Measurements from ENCODE around the gene RDH13.

DNA sequence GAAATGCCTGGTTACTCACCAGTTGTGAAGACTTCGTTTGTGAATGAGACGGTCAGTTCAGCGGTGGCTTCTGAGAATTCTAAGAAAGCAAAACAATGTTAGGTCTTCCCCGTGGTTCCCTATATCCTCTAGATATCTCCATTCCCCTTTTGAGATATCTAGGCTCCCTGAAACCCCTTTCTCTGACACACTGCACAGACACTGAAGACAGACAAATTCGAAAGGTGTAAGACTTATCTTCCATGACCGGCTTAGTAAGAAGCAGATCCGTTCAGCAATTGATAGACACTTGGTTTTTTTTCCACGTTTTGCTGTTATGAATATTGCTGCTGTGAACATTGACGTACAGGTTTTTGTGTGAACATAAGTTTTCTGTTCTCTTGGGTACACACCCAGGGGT, 44.3 kb downstream of the RDH13 start:
- no peak for TF ChIP-seq EZH2 (IDR thresholded peaks at IDR 0.05; ENCODE audit: low read length, unreplicated experiment)
- TF ChIP-seq, protein P1, sequence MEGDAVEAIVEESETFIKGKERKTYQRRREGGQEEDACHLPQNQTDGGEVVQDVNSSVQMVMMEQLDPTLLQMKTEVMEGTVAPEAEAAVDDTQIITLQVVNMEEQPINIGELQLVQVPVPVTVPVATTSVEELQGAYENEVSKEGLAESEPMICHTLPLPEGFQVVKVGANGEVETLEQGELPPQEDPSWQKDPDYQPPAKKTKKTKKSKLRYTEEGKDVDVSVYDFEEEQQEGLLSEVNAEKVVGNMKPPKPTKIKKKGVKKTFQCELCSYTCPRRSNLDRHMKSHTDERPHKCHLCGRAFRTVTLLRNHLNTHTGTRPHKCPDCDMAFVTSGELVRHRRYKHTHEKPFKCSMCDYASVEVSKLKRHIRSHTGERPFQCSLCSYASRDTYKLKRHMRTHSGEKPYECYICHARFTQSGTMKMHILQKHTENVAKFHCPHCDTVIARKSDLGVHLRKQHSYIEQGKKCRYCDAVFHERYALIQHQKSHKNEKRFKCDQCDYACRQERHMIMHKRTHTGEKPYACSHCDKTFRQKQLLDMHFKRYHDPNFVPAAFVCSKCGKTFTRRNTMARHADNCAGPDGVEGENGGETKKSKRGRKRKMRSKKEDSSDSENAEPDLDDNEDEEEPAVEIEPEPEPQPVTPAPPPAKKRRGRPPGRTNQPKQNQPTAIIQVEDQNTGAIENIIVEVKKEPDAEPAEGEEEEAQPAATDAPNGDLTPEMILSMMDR (conservative IDR thresholded peaks at IDR 0.05; ENCODE audit: low read depth, low read length): no peak

Data from PC-3 (cell line).